Panc1 (cell line): Measurements from ENCODE around the gene GABRB1.

Source experiments
- POLR2AphosphoS5 ChIP-seq: IDR thresholded peaks from 2 replicates; pipeline ENCODE4 v1.6.1; 2012; ENCODE audit warnings: mild to moderate bottlenecking, low read depth, low read length, moderate library complexity
- TF ChIP-seq, protein P1 (sequence below): fragments of 450-650 bp; IDR thresholded peaks from 2 replicates; pipeline ENCODE4 v1.5.1; 2017; ENCODE audit warnings: mild to moderate bottlenecking
- TF ChIP-seq, protein P2 (sequence below), 2 experiments: IDR thresholded peaks; 2 replicates each; pipeline ENCODE4 v1.6.1; 2011 to 2012; ENCODE audit warnings: low read depth in 2 of 2, control low read depth in 1 of 2, low read length in 1 of 2, mild to moderate bottlenecking in 1 of 2, moderate library complexity in 1 of 2; ENCODE audit not compliant: insufficient read depth in 1 of 2

DNA sequence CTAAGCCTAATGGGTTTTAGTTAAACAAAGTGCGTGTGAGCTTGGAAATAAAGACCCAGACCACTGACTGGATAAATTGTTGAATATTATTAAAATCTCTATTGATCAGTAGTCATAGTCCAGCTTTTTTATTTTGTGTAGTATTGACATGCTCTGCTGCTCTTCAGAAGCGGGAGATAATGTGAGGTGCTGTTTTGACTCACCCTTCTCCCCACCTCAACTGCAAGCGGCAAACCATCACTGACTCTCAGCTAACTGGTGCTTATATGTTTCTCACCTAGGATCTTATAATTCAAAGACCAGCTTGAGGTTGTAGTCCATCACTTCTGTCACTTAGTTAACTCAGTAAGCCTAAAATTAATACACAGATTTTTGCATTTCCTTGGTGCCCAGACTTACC lies 359.9 kb downstream of the GABRB1 start:
- TF ChIP-seq, protein P1, sequence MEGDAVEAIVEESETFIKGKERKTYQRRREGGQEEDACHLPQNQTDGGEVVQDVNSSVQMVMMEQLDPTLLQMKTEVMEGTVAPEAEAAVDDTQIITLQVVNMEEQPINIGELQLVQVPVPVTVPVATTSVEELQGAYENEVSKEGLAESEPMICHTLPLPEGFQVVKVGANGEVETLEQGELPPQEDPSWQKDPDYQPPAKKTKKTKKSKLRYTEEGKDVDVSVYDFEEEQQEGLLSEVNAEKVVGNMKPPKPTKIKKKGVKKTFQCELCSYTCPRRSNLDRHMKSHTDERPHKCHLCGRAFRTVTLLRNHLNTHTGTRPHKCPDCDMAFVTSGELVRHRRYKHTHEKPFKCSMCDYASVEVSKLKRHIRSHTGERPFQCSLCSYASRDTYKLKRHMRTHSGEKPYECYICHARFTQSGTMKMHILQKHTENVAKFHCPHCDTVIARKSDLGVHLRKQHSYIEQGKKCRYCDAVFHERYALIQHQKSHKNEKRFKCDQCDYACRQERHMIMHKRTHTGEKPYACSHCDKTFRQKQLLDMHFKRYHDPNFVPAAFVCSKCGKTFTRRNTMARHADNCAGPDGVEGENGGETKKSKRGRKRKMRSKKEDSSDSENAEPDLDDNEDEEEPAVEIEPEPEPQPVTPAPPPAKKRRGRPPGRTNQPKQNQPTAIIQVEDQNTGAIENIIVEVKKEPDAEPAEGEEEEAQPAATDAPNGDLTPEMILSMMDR: no peak
- no peak for TF ChIP-seq POLR2AphosphoS5
- TF ChIP-seq, protein P2, sequence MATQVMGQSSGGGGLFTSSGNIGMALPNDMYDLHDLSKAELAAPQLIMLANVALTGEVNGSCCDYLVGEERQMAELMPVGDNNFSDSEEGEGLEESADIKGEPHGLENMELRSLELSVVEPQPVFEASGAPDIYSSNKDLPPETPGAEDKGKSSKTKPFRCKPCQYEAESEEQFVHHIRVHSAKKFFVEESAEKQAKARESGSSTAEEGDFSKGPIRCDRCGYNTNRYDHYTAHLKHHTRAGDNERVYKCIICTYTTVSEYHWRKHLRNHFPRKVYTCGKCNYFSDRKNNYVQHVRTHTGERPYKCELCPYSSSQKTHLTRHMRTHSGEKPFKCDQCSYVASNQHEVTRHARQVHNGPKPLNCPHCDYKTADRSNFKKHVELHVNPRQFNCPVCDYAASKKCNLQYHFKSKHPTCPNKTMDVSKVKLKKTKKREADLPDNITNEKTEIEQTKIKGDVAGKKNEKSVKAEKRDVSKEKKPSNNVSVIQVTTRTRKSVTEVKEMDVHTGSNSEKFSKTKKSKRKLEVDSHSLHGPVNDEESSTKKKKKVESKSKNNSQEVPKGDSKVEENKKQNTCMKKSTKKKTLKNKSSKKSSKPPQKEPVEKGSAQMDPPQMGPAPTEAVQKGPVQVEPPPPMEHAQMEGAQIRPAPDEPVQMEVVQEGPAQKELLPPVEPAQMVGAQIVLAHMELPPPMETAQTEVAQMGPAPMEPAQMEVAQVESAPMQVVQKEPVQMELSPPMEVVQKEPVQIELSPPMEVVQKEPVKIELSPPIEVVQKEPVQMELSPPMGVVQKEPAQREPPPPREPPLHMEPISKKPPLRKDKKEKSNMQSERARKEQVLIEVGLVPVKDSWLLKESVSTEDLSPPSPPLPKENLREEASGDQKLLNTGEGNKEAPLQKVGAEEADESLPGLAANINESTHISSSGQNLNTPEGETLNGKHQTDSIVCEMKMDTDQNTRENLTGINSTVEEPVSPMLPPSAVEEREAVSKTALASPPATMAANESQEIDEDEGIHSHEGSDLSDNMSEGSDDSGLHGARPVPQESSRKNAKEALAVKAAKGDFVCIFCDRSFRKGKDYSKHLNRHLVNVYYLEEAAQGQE (IDR thresholded peaks at IDR 0.05; ENCODE audit: insufficient read depth in 1 of 2, low read depth in 2 of 2, low read length in 1 of 2): no peak
